Measurements from ENCODE around the gene SPART. TPM values are rescaled to one million over a fixed set of nuclear protein-coding genes. Genes with fewer than 3 reads are reported as not detected.

SPART gene
- total RNA-seq, 1 experiment from 2014 or later, result 60.6 TPM

DNA sequence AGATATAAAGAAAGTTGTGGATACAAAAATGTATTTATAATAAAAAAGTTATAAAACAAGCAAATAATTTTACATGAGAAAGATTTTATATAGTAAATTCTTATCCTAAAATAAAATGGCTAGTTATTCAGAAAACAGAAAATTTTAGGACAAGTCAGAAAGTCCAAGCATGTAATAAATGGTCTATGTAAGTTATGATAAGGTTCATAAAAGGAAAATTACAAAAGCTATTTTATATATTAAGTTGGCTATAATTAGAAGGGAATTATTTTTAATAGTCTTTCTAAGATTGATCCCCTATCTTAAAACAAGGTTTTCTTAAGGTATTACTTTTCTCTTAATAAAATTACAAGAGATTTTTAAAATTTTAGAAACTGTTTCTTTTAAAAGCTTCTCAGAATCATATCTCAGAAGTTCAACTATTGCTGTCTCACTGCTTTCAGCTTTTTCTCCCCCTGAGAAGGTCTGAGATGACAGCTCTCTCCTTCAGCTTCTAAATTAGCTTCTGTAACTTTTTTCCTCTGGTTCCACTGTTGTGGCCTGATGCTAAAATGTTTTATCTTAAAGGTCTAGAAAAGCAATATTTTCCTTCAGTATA is 57.3 kb downstream of the SPART start:
- Histone ChIP-seq H3K18ac (ENCODE audit: insufficient read length, low read depth, low read length) (no peak overlapping the region), H3T11ph (ENCODE audit: low read length) (no peak overlapping the region), H2BK120ac (ENCODE audit: low read depth, low read length, poor library complexity, severe bottlenecking) (no peak overlapping the region), H4K8ac (replicated peaks; ENCODE audit: insufficient read length, low read depth, low read length) (no peak overlapping the region), H3K23me2 (ENCODE audit: insufficient read length, low read depth, low read length, poor library complexity, severe bottlenecking) (no peaks in the 10 kb centered on the region), H2AK5ac (ENCODE audit: insufficient read length, low read length) (no peak overlapping the region), H3K23ac (ENCODE audit: insufficient read length, low read depth, low read length) (no peak overlapping the region), H2BK20ac (ENCODE audit: low read depth, low read length, poor library complexity, severe bottlenecking) (no peak overlapping the region), H3K14ac (ENCODE audit: insufficient read depth, low read length) (no peak overlapping the region), H3K4ac (ENCODE audit: low read depth, low read length) (no peak overlapping the region), H4K91ac (ENCODE audit: insufficient read length, low read depth, low read length) (no peak overlapping the region), H3K4me1 (ENCODE audit: insufficient read depth, low read length) (no peaks in the 10 kb centered on the region), H2AFZ (ENCODE audit: low read length) (no peak overlapping the region), H3K9me3 (ENCODE audit: control insufficient read depth, low read depth, low read length) (peaks cover 14% of the 10 kb centered on the region), H3K27me3 (ENCODE audit: insufficient read depth, low read length) (no peaks in the 10 kb centered on the region), H2BK15ac (ENCODE audit: low read depth, low read length) (no peak overlapping the region), H3K79me2 (ENCODE audit: insufficient read depth, low read length) (peaks cover 4% of the 10 kb centered on the region; the same call in 1 of the 2 replicates), H2BK12ac (ENCODE audit: insufficient read length, low read depth, low read length) (no peak overlapping the region), H3K27ac (ENCODE audit: insufficient read length, low read depth, low read length) (no peak overlapping the region), H3K9ac (ENCODE audit: extremely low read depth, insufficient read length, low read length) (no peak overlapping the region), H3K56ac (ENCODE audit: insufficient read length, low read depth, low read length) (no peak overlapping the region), H3K79me1 (ENCODE audit: insufficient read depth, low read depth, low read length, poor library complexity, severe bottlenecking) (no peaks in the 10 kb centered on the region), H2BK5ac (ENCODE audit: insufficient read length, low read length) (no peak overlapping the region), H3K4me2 (ENCODE audit: insufficient read depth, insufficient read length, low read length) (no peak overlapping the region), H4K20me1 (ENCODE audit: control insufficient read depth, insufficient read depth, insufficient read length) (no peaks in the 10 kb centered on the region), H4K5ac (ENCODE audit: insufficient read length, low read depth, low read length) (no peak overlapping the region)
- no peak for DNase-seq
- Mint-ChIP-seq H3K9me3 (peaks cover 39 to 55% of the 10 kb centered on the region in 2 experiments), H3K36me3 (ENCODE audit: insufficient read depth in 1 of 3, low read depth in 3 of 3) (peaks cover 8 to 62% (median 46%) of the 10 kb centered on the region in 3 experiments), H3K4me3 (no peak overlapping the region), H3K27me3 (ENCODE audit: low read depth) (no peaks in the 10 kb centered on the region), H3K4me1 (0 out of 4 replicates have a peak, but pooled peaks cover 0 to 2% of the 10 kb centered on the region in 2 experiments), H3K27ac (no peak overlapping the region)
- TF ChIP-seq CTCF (conservative IDR thresholded peaks at IDR 0.05), result no peak

Data from H9 (cell line).